H1 (cell line): ENCODE data around the gene CYBRD1. TPM values are rescaled to one million over a fixed set of nuclear protein-coding genes. Genes with fewer than 3 reads are reported as not detected.

ENCODE experiments used
- BACH1 ChIP-seq: IDR thresholded peaks from 2 replicates; pipeline ENCODE4 v1.6.1; 2012; ENCODE audit warnings: low read length, improper control_type of control experiment
- CBX8 ChIP-seq: fragments of 300-800, 300-1000 bp; sonication (generic); IDR thresholded peaks from 2 replicates; pipeline ENCODE4 v1.7.1; 2016; ENCODE audit warnings: low read depth, low read length, borderline replicate concordance
- CHD1 ChIP-seq: IDR thresholded peaks from 2 replicates; pipeline ENCODE4 v1.6.1; 2012; ENCODE audit warnings: low read depth, low read length, improper control_type of control experiment
- CREB1 ChIP-seq: IDR thresholded peaks from 2 replicates; pipeline ENCODE4 v1.6.1; 2012; ENCODE audit warnings: inconsistent platforms
- CTCF ChIP-seq, 3 experiments: IDR thresholded peaks; 1 replicate in 2 of 3; 2 replicates in 1 of 3; pipeline versions ENCODE4 v1.5.1 to v1.6.1; 2011; ENCODE audit warnings: low read length in 3 of 3, mild to moderate bottlenecking in 3 of 3, inconsistent platforms in 2 of 3, low read depth in 1 of 3, moderate library complexity in 1 of 3; ENCODE audit not compliant: insufficient read depth in 1 of 3; ENCODE audit errors: control extremely low read depth in 1 of 3
- GABPA ChIP-seq: IDR thresholded peaks from 2 replicates; pipeline ENCODE4 v1.6.1; 2011; ENCODE audit warnings: mild to moderate bottlenecking, low read length, moderate library complexity, borderline replicate concordance; ENCODE audit not compliant: insufficient read depth
- JUND ChIP-seq: IDR thresholded peaks from 2 replicates; pipeline ENCODE4 v1.6.1; 2011; ENCODE audit warnings: mild to moderate bottlenecking, improper control_type of control experiment, low read length
- MAX ChIP-seq: IDR thresholded peaks from 2 replicates; pipeline ENCODE4 v1.6.1; 2012; ENCODE audit warnings: inconsistent platforms
- PHF8 ChIP-seq: fragments of 200-600 bp; sonication (generic); conservative IDR thresholded peaks from 2 replicates; pipeline ENCODE4 v1.7.1; 2012; ENCODE audit warnings: low read depth, mild to moderate bottlenecking, inconsistent platforms, low read length, moderate library complexity
- POLR2A ChIP-seq, 2 experiments: IDR thresholded peaks; 1 replicate in 1 of 2; 2 replicates in 1 of 2; pipeline ENCODE4 v1.6.1; 2011; ENCODE audit warnings: low read depth in 2 of 2, low read length in 2 of 2, mild to moderate bottlenecking in 2 of 2; ENCODE audit errors: control extremely low read depth in 1 of 2
- RAD21 ChIP-seq, 2 experiments: IDR thresholded peaks in 1 of 2; conservative IDR thresholded peaks in 1 of 2; 2 replicates each; pipeline ENCODE4 v1.6.1; 2011; ENCODE audit warnings: low read depth in 2 of 2, low read length in 2 of 2, improper control_type of control experiment in 1 of 2, inconsistent platforms in 1 of 2, mild to moderate bottlenecking in 1 of 2, moderate library complexity in 1 of 2
- RBBP5 ChIP-seq: IDR thresholded peaks from 2 replicates; pipeline ENCODE4 v1.7.1; 2012; ENCODE audit warnings: low read depth, mild to moderate bottlenecking, inconsistent platforms, low read length, moderate library complexity, borderline replicate concordance
- SIN3A ChIP-seq, 2 experiments: IDR thresholded peaks in 1 of 2; conservative IDR thresholded peaks in 1 of 2; 2 replicates each; pipeline ENCODE4 v1.6.1; 2011 to 2012; ENCODE audit warnings: low read length in 2 of 2, improper control_type of control experiment in 1 of 2, low read depth in 1 of 2, mild to moderate bottlenecking in 1 of 2
- SIX5 ChIP-seq: IDR thresholded peaks from 2 replicates; pipeline ENCODE4 v1.6.1; 2011; ENCODE audit warnings: mild to moderate bottlenecking, low read depth, low read length
- SP1 ChIP-seq: IDR thresholded peaks from 2 replicates; pipeline ENCODE4 v1.6.1; 2011; ENCODE audit warnings: low read depth, low read length
- SRF ChIP-seq: IDR thresholded peaks from 2 replicates; pipeline ENCODE4 v1.6.1; 2011; ENCODE audit warnings: mild to moderate bottlenecking, low read depth, low read length, moderate library complexity
- TBP ChIP-seq: IDR thresholded peaks from 2 replicates; pipeline ENCODE4 v1.6.1; 2011; ENCODE audit warnings: low read depth, low read length, improper control_type of control experiment
- TCF12 ChIP-seq: IDR thresholded peaks from 2 replicates; pipeline ENCODE4 v1.6.1; 2011; ENCODE audit warnings: low read depth, mild to moderate bottlenecking, low read length
- TEAD4 ChIP-seq: IDR thresholded peaks from 2 replicates; pipeline ENCODE4 v1.6.1; 2012; ENCODE audit warnings: low read depth, low read length, inconsistent platforms, mixed read lengths
- YY1 ChIP-seq: IDR thresholded peaks from 2 replicates; pipeline ENCODE4 v1.6.1; 2011; ENCODE audit warnings: low read depth, mild to moderate bottlenecking, low read length
- polyA plus RNA-seq, 7 experiments: library from polyadenylated mRNA; depleted of rRNA in 3 of 7; stranded (reverse) in 5 of 7; unstranded in 2 of 7; fragments of >200 nt in 5 of 7; fragments of 200-250 nt in 2 of 7; gene quantifications; 1 replicate in 5 of 7; 2 replicates in 1 of 7; 4 replicates in 1 of 7; pipeline versions ENCODE4 v1.2.1 to v1.2.3, GENCODE V29; 2011 to 2013; ENCODE audit warnings: missing spikeins in 2 of 7, mixed read lengths in 2 of 7
- total RNA-seq: library from RNA; stranded (reverse); fragmentation: NEBNext Ultra II Directional; extraction: Animal tissue kit (Norgen Biotek cat#: 25700); gene quantifications from 2 replicates; pipeline ENCODE4 v1.2.1, GENCODE V29; 2021

Gene CYBRD1
- total and polyA plus RNA-seq, 2 of the 8 experiments (the other 6 are each of a cell fraction or from before 2014, with no cell fraction given), result 10.7 to 12.6 TPM

- 0 out of 2 replicates have a peak, but pooled peaks have one; percentile 1 for TF ChIP-seq YY1
- peak; percentile 62 for TF ChIP-seq PHF8
- TF ChIP-seq JUND, result no peak
- peak; percentile 65; the same call in 1 of the 2 replicates for TF ChIP-seq TEAD4
- TF ChIP-seq SP1, result no peak
- peak; percentile 54 for TF ChIP-seq MAX
- peak; percentile 38; the same call in 1 of the 2 replicates for TF ChIP-seq RBBP5
- TF ChIP-seq POLR2A (IDR thresholded peaks at IDR 0.05; ENCODE audit: control extremely low read depth in 1 of 2, low read depth in 2 of 2, low read length in 2 of 2), result peak in 1 of 2 experiments; percentile 56; a peak in 2 of 3 replicates
- 0 out of 4 replicates have a peak, but pooled peaks of 1 of the 2 experiments have one; percentile 3 for TF ChIP-seq RAD21 (IDR thresholded peaks at IDR 0.05 in 1 of 2, conservative IDR thresholded peaks at IDR 0.05 in 1 of 2; ENCODE audit: low read depth in 2 of 2, low read length in 2 of 2)
- no peak for TF ChIP-seq CBX8
- TF ChIP-seq CTCF (IDR thresholded peaks at IDR 0.05; ENCODE audit: control extremely low read depth in 1 of 3, insufficient read depth in 1 of 3, low read depth in 1 of 3, low read length in 3 of 3), result peak in 1 of 3 experiments; percentile 12; a peak in 1 of 4 replicates
- no peak for TF ChIP-seq CREB1
- peak; percentile 27 for TF ChIP-seq TBP
- no peak; a peak in 1 of 4 replicates for TF ChIP-seq SIN3A (conservative IDR thresholded peaks at IDR 0.05 in 1 of 2, IDR thresholded peaks at IDR 0.05 in 1 of 2; ENCODE audit: low read depth in 1 of 2, low read length in 2 of 2)
- TF ChIP-seq SIX5, result no peak
- no peak for TF ChIP-seq BACH1
- TF ChIP-seq GABPA, result no peak
- no peak for TF ChIP-seq TCF12
- TF ChIP-seq CHD1, result no peak
- no peak for TF ChIP-seq SRF
These were observed at the start of gene CYBRD1 (continued) for GRCh38 chr2:171522052-171522787.
